DOHH2 (cell line): ENCODE data around the gene CLTCL1.

Experiments
- H3F3A ChIP-seq: fragments of 200-600 bp; sonication (generic), shearing (Covaris generic); 2 replicates; pipeline ENCODE4 v1.6.0; 2016; ENCODE audit warnings: antibody characterized with exemption, mild to moderate bottlenecking; ENCODE audit not compliant: control insufficient read depth, insufficient read depth
- H3K27ac ChIP-seq: fragments of 200-600 bp; sonication (generic); 2 replicates; pipeline ENCODE4 v1.5.1; 2014; ENCODE audit warnings: low read depth, mild to moderate bottlenecking, low read length, moderate library complexity
- H3K27me3 ChIP-seq: fragments of 200-600 bp; sonication (generic); 2 replicates; pipeline ENCODE4 v1.6.1; 2014; ENCODE audit warnings: mild to moderate bottlenecking, low read length, mixed read lengths; ENCODE audit not compliant: control insufficient read depth
- H3K36me3 ChIP-seq: fragments of 200-600 bp; sonication (generic); 2 replicates; pipeline ENCODE4 v1.6.1; 2014; ENCODE audit warnings: mild to moderate bottlenecking, low read length, moderate library complexity, mixed read lengths; ENCODE audit not compliant: control insufficient read depth
- H3K4me1 ChIP-seq: fragments of 200-600 bp; sonication (generic); 2 replicates; pipeline ENCODE4 v1.6.1; 2014; ENCODE audit warnings: mild to moderate bottlenecking, low read length, mixed read lengths; ENCODE audit not compliant: control insufficient read depth
- H3K4me2 ChIP-seq: fragments of 200-600 bp; sonication (generic); 2 replicates; pipeline ENCODE4 v1.6.0; 2014; ENCODE audit warnings: mild to moderate bottlenecking, low read length, moderate library complexity
- H3K4me3 ChIP-seq: fragments of 200-600 bp; sonication (generic); 2 replicates; pipeline ENCODE4 v1.5.1; 2014; ENCODE audit warnings: mild to moderate bottlenecking, low read length, mixed read lengths
- H3K79me2 ChIP-seq: fragments of 200-600 bp; sonication (generic); 2 replicates; pipeline ENCODE4 v1.6.1; 2014; ENCODE audit warnings: mild to moderate bottlenecking, low read length, mixed read lengths; ENCODE audit not compliant: control insufficient read depth
- H3K9me2 ChIP-seq: fragments of 200-600 bp; sonication (generic); replicated peaks from 2 replicates; pipeline ENCODE4 v1.6.1; 2014; ENCODE audit warnings: mild to moderate bottlenecking, low read length, mixed read lengths; ENCODE audit not compliant: control insufficient read depth
- H3K9me3 ChIP-seq: fragments of 200-600 bp; sonication (generic); 2 replicates; pipeline ENCODE4 v1.6.1; 2014; ENCODE audit warnings: antibody characterized with exemption, low read length, mixed read lengths; ENCODE audit not compliant: control insufficient read depth, insufficient read depth
- H4K20me1 ChIP-seq: fragments of 200-600 bp; sonication (generic); 2 replicates; pipeline ENCODE4 v1.6.0; 2014; ENCODE audit warnings: low read depth, mild to moderate bottlenecking, antibody characterized with exemption, low read length, moderate library complexity; ENCODE audit not compliant: control insufficient read depth, insufficient read depth
- CTCF ChIP-seq: fragments of 200-600 bp; sonication (generic); IDR thresholded peaks from one replicate; pipeline ENCODE4 v1.5.1; 2014; ENCODE audit warnings: antibody characterized with exemption, mild to moderate bottlenecking, low read depth, low read length; ENCODE audit not compliant: poor library complexity, severe bottlenecking
- EZH2phosphoT487 ChIP-seq: fragments of 200-600 bp; sonication (generic); IDR thresholded peaks from 2 replicates; pipeline ENCODE4 v1.6.1; 2017; ENCODE audit warnings: borderline replicate concordance, mild to moderate bottlenecking, antibody characterized with exemption, low read length, moderate library complexity, mixed read lengths

Gene CLTCL1

DNA sequence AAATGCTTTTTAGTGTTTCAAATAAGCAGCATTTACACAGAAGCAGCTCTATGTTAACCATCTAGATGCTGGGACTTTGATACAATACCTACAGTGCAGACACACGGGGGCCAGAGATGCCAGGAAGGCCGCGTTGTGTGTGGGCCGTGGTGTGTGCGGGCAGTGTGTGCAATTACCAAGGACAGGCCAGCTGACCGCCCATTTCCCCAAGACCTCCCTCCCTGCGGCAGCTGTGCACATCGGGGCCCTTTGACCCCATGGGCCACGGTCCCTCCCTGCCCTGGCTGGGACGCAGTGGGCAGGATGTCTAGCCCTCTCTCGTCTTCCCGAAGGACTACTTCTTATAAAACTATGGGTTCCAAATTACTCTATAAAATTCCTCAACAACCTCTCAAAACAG is 38.4 kb downstream of the CLTCL1 start:
- H3K79me2 ChIP-seq: no peaks in the 10 kb centered on the region
- no peak for TF ChIP-seq CTCF
- no peak for TF ChIP-seq EZH2phosphoT487
- H3K36me3 ChIP-seq: no peaks in the 10 kb centered on the region
- H3K27me3 ChIP-seq: peaks cover 3% of the 10 kb centered on the region; the same call in 1 of the 2 replicates
- no peaks in the 10 kb centered on the region for H4K20me1 ChIP-seq
- no peak overlapping the region for H3K4me3 ChIP-seq
- no peaks in the 10 kb centered on the region for H3K9me3 ChIP-seq
- no peaks in the 10 kb centered on the region for H3K4me1 ChIP-seq
- H3K4me2 ChIP-seq: no peak overlapping the region
- H3F3A ChIP-seq: no peaks in the 10 kb centered on the region
- H3K27ac ChIP-seq: no peak overlapping the region
- H3K9me2 ChIP-seq: no peaks in the 10 kb centered on the region

GRCh38 chr22:19244600-19245352 is 46.7 kb downstream of the CLTCL1 start:
- H3K9me2 ChIP-seq: no peaks in the 10 kb centered on the region
- no peak overlapping the region for H3K4me3 ChIP-seq
- H3K27me3 ChIP-seq: peaks cover 3% of the 10 kb centered on the region; the same call in 1 of the 2 replicates
- H3F3A ChIP-seq: no peaks in the 10 kb centered on the region
- H3K9me3 ChIP-seq: no peaks in the 10 kb centered on the region
- H3K36me3 ChIP-seq: no peaks in the 10 kb centered on the region
- no peak overlapping the region for H3K4me2 ChIP-seq
- no peaks in the 10 kb centered on the region for H4K20me1 ChIP-seq
- H3K27ac ChIP-seq: no peak overlapping the region
- H3K79me2 ChIP-seq: no peaks in the 10 kb centered on the region
- TF ChIP-seq EZH2phosphoT487 (no peak), CTCF (no peak)
- H3K4me1 ChIP-seq: no peaks in the 10 kb centered on the region

DNA sequence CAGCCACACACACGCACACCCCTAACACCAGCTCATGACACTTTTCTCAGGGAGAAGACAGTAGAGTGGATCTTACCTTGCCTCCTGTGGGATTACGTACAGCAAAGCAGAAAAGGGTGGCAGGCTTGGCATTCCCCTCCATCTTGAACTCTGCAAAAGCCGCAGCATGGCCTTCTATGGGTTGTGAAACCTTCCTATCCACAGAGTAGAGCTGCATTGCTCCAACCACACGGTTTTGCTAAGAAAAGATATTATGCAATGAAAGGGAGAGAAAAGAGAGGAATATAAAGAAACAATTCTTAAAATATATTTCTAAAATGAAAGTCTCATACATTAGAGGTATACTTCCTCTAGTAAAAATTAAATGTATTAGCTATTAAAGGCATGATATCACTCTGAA is 48.8 kb downstream of the CLTCL1 start:
- H3K36me3 ChIP-seq: no peaks in the 10 kb centered on the region
- no peaks in the 10 kb centered on the region for H3K9me2 ChIP-seq
- H3K79me2 ChIP-seq: no peaks in the 10 kb centered on the region
- no peak for TF ChIP-seq CTCF
- no peak for TF ChIP-seq EZH2phosphoT487
- no peak overlapping the region for H3K4me2 ChIP-seq
- no peaks in the 10 kb centered on the region for H3K27me3 ChIP-seq
- no peaks in the 10 kb centered on the region for H3F3A ChIP-seq
- no peaks in the 10 kb centered on the region for H3K4me1 ChIP-seq
- H4K20me1 ChIP-seq: no peaks in the 10 kb centered on the region
- no peak overlapping the region for H3K4me3 ChIP-seq
- H3K27ac ChIP-seq: no peak overlapping the region
- no peaks in the 10 kb centered on the region for H3K9me3 ChIP-seq
